GM18505 (cell line): Measurements from ENCODE around the gene CALHM6.

Experiments
- ATAC-seq: cut with Tn5 transposase; IDR thresholded peaks from one replicate; pipeline ENCODE4 v1.9.1; 2021; ENCODE audit not compliant: unreplicated experiment
- POLR2A ChIP-seq: IDR thresholded peaks from 4 replicates; pipeline ENCODE4 v1.6.1; 2011; ENCODE audit warnings: borderline replicate concordance; ENCODE audit not compliant: insufficient read depth, insufficient read length; ENCODE audit errors: extremely low read depth

The CALHM6 gene

DNA sequence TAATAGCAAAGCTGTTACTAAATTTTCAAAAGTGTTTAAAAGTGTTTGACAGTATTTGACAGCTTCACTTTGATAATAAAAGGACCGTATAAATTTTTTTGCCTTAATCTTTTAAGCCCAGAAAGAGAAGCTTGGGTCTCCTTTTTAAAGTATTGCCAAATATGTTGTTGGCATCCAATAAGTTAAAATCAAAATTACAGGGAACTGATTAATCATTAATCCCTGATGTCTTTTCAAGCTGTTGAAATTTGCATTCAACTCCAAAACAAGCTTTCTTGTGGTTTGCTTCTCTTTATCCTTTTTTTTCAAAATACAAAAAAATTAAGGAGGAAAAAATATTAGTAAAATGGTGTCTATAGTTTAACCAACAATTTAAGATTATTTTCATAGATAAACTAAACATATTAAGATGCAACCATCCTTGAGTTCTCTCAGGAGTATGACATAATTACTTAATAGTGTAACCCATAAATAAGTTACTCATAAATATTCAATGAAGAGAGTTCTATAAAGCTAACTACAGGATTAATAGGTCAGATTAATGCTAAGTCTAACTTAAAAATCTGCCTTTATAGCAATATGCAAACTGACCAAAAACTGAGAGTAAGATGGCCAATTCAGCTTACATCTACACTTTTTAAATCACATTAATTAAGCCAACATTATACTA, 27.0 kb upstream of the CALHM6 start:
- TF ChIP-seq POLR2A: no peak
- no peak for ATAC-seq

DNA sequence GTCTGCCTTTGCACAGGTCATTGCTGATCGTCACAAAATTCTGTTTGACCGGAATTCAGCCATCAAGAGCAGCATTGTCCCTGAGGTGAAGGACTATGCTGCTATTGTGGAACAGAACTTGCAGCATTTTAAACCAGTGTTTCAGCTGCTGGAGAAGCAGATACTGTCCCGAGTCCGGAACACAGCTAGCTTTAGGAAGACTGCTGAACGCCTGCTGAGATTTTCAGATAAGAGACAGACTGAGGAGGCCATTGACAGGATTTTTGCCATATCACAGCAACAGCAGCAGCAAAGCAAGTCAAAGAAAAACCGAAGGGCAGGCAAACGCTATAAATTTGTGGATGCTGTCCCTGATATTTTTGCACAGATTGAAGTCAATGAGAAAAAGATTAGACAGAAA, 24.6 kb upstream of the CALHM6 start:
- no peak for ATAC-seq
- no peak for TF ChIP-seq POLR2A

DNA sequence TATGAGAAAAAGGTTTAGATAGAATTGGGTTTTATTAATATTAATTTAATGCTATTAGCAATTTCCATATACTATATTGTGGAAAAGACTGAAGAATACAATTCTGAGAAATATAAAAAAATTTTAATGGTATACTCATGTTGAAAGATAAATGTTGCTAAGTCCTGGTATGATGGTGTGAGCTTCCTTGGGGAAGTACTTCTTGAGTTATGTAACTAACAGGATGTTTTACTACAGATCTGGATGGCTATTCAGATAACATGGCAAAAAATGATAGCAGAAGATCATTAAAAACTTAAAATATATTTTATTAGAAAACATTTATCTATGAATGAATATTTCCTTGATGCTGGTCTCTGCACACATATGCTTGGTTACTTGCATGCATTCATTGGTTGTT, 23.5 kb upstream of the CALHM6 start:
- TF ChIP-seq POLR2A: no peak
- ATAC-seq: no peak

DNA sequence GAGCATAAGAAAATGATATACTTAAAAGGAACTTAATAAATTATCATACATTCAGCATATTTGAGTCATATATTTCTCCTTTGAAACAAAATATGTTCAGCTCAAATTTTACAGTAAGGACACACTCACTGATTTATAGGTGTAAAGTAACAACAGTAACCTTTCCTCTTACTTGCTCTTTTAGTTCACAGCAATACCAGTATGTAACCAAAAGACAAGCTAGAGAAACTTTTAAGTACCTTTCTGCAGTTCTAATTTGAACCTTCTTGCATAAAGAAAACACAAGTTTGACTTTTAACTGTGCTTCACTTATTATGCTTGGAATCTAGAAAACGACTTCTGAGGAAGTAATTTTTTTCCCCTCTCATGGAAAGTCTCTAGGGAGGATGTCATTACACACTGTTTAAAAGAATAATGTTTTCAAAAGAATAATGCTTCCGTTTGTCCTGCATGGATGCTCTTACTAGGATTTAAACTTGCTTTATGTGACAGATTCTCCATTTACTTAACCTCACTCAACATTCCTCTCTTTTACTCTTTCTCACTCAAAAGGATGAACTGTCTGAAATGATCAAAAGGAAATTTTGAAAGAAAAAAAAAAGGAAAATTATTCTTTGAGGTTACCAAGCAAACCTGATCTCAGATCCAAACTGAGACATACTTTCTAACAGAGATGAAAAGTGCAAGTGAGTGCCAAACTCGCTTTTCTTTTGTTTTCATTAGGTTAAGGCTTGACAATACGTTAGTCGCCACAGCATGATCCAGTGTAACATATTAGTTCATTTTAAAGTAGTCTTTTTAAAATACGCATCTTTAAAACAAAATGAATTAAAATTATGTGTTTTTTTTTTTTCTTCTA, 22.4 kb upstream of the CALHM6 start:
- no peak for TF ChIP-seq POLR2A
- no peak for ATAC-seq

DNA sequence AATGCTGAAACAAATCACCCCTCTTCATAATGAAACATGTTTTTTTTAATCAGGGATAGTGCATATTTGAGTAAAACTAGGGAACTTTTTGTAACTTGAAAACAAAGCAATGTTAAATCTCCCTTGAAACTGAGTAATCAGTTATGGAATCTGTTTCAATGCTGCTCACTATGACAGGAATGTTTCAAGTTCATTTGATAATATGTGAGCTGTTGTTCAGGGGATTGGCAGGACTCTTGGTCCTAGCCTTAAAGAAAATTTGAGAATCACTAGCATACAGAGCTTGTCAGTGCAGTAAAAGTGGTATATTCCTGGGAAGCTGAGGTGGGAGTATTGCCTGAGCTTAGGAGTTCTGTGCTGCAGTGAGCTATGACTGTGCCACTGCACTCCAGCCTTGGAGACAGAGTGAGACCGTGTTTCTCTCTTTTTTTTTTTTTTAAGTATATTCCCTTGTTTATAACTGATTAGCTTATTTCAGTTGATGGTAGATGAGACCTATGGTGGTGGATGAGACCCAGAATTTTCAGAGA, 21.6 kb upstream of the CALHM6 start:
- no peak for TF ChIP-seq POLR2A
- ATAC-seq: no peak

DNA sequence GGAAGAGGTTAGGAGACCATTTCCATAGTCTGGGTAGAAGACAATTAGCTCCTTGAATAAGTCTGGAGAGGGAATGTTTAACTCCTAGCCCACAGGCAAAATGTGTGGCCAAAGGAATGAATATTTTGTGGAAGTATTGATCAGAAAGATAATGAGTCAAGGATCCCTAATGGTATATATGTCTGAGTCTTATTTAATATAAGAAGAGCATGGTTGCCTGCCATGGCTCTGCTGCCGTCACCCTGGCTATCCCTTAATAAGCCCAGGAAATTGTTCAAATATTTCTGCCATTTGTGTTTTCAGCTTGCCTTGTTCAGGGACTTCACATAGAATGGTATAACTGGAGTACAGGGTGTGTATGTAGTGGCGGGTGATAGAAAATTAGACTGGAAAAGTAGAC, 18.1 kb upstream of the CALHM6 start:
- ATAC-seq: no peak
- no peak for TF ChIP-seq POLR2A

DNA sequence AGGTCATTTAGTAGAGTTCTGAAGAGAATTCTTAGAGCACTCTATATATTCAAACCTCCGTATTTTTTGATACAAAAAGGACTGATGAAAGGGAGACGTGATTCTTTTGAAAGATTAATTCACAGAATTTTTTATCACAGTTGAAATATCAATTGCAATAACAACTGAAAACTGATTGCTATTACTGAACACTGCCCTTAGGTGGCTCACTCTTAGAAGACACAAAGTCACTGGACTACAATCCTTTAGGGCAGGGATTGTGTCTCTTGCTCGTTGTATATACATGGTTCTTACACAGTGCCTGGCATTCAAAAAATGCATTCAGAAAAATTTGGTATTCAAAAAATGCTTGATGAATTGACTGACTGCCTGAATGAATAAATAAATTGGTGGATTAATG, 17.1 kb upstream of the CALHM6 start:
- ATAC-seq: peak; percentile 58

DNA sequence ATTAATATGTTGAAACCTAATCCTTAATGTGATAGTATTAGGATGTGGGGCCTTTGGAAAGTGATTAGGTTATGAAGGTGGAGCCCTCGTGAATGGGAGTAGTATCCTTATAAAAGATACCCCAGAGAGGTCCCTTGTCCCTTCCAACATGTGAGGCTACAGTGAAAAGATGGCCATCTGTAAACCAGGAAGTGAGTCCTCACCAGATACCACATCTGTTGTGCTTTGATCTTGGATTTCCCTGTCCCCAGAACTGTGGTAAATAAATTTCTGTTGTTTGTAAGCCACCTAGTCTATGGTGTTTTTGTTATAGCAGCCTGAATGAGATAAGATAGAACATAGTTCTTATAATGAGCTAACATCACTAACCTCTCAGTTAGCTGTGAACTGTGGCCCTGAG, 16.6 kb upstream of the CALHM6 start:
- no peak for ATAC-seq

More for the DNA sequence above, 17.1 kb upstream of the CALHM6 start:
- no peak for TF ChIP-seq POLR2A

DNA sequence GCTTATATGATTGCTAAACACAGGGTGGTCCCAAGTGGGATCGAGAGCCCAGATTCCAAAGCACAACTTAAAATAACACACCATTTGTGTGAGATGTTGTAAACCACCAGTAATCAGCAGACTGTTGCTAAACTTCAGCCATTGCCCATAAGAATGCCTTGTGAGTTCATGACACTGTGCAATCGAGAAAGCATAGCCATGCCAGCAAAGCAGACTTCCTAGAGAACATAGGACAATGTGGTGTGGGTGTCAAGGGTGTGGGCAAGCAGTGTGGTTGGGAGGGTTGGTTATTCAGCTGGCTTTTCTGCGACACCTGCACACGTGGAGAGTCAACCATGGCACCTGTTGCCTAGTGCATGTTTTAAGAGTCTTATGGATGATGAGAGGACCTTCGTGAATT, 16.1 kb upstream of the CALHM6 start:
- ATAC-seq: no peak
- no peak for TF ChIP-seq POLR2A

More for the DNA sequence above, 16.6 kb upstream of the CALHM6 start:
- TF ChIP-seq POLR2A: no peak

DNA sequence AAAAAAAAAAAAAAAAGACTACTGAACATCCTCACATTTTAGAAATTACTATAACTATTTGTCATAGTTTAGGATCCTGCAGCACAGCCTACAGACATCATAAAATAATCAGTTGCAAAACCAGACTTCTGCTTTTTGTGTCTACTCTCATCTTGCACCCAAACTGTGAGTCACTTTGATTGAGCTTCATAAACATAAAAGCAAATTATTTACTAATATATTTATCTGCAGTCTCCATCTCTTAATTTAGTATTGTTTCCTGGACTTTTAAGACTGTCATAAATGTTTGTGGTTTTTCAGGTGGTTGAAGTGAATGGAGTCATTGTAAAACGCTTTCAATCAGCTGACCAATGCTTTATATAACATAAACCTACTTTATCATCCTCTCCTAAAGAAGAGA, 14.8 kb upstream of the CALHM6 start:
- TF ChIP-seq POLR2A: no peak

DNA sequence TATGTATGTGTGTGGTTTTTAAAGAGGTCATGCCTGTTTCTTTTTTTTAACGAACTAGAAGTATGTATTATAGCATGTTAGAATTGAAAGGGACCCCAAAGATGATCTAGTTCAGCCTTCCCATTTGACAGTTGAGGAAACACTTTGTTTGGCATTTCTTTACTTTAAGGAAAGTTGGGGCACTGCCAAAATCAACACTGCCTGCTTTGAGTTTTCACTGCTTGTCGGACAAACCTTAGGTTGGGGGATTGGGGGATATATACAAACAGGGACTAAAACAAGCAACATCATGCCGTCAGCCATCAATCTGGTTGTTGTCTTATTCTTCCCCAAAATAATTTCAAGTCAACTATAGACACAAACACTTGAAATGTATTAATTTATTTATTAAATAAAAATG, 14.1 kb upstream of the CALHM6 start:
- no peak for TF ChIP-seq POLR2A
- ATAC-seq: no peak

More for the DNA sequence above, 14.8 kb upstream of the CALHM6 start:
- ATAC-seq: no peak

DNA sequence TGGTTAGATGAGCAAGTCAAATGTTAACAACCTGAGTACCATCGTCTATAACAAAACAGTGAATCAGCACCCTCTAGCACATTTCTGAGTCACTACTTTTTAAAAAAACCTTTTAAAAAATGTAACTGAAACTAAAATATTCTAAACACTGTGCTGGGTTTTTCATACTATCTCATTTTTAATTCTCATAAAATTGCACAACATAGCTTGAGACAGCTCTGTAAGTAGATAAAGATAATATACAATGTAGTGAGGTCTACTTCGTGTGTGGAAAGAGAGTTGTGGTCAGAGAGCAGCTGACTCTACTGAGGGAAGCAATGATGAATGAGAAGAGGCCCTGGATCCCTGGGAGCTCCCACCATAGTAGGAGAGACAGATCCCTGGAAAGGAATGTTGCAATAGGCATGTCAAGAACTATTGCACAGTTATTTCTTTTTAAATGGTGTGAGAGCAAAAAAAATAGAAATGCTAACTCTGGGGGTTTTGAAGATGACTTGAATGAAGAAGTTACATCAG, 13.6 kb upstream of the CALHM6 start:
- no peak for TF ChIP-seq POLR2A
- ATAC-seq: no peak

DNA sequence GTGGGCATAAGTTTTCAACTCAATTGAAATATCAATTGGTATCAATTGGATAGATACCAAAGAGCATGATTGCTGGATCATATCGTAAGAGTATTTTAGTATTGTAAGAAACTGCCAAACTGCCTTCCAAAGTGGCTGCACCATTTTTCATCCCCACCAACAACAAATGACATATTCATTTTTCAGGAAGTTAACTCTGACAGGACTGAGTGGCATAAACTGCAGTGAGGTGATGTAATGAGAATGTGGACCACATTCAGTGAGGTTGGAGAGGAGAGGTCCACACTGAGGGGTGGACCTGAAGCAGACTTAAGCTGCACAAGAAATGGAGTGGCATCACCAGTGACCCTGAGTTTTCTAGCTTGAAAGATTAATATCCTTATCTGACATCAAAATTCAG, 11.6 kb upstream of the CALHM6 start:
- ATAC-seq: no peak
- no peak for TF ChIP-seq POLR2A
